HepG2 (cell line): ENCODE measurements around the gene BAIAP3. TPM values are rescaled to one million over a fixed set of nuclear protein-coding genes. Genes with fewer than 3 reads are reported as not detected.
A peak's percentile ranks its signal among the peaks of the same experiment; 100 is the strongest.

Experiments
- AGO2 ChIP-seq: fragments of 200-400 bp; formaldehyde crosslinking; optimal IDR thresholded peaks from 2 replicates; pipeline ENCODE3; 2017; ENCODE audit warnings: mild to moderate bottlenecking, low read depth, low read length, moderate library complexity
- BCL6 ChIP-seq: IDR thresholded peaks from 2 replicates; pipeline ENCODE4 v1.6.1; 2016; ENCODE audit warnings: missing genetic modification reagents, missing compliant biosample characterization
- CBX1 ChIP-seq: IDR thresholded peaks from one replicate; pipeline ENCODE4 v1.6.1; 2016; ENCODE audit warnings: antibody characterized with exemption, low read depth
- CEBPG ChIP-seq: IDR thresholded peaks from 2 replicates; pipeline ENCODE4 v1.6.1; 2016
- FIP1L1 ChIP-seq: fragments of 200-400 bp; formaldehyde crosslinking; IDR thresholded peaks from 2 replicates; pipeline ENCODE4 v1.6.1; 2018; ENCODE audit warnings: low read depth, mild to moderate bottlenecking, low read length, moderate library complexity, borderline replicate concordance; ENCODE audit not compliant: insufficient read depth
- FOSL2 ChIP-seq: sonication (generic); formaldehyde crosslinking; IDR thresholded peaks from 2 replicates; pipeline ENCODE4 v1.4.0; 2020; ENCODE audit warnings: missing genetic modification reagents
- GTF3A ChIP-seq: sonication (generic); formaldehyde crosslinking; conservative IDR thresholded peaks from 2 replicates; pipeline ENCODE4 v1.4.0; 2020; ENCODE audit warnings: mild to moderate bottlenecking, missing genetic modification reagents
- HNF4A ChIP-seq: sonication (generic); formaldehyde crosslinking; IDR thresholded peaks from 2 replicates; pipeline ENCODE4 v1.4.0; 2020; ENCODE audit warnings: missing genetic modification reagents
- HNRNPLL ChIP-seq: fragments of 200-400 bp; formaldehyde crosslinking; IDR thresholded peaks from 2 replicates; pipeline ENCODE4 v1.6.1; 2017; ENCODE audit warnings: mild to moderate bottlenecking, low read depth, low read length; ENCODE audit not compliant: poor library complexity, severe bottlenecking
- KAT7 ChIP-seq: IDR thresholded peaks from 2 replicates; pipeline ENCODE4 v1.6.1; 2018; ENCODE audit warnings: borderline replicate concordance, missing compliant biosample characterization
- KDM4B ChIP-seq: sonication (generic); formaldehyde crosslinking; IDR thresholded peaks from 2 replicates; pipeline ENCODE4 v1.4.0; 2020; ENCODE audit warnings: missing genetic modification reagents
- KLF11 ChIP-seq: IDR thresholded peaks from 2 replicates; pipeline ENCODE4 v1.6.1; 2016; ENCODE audit warnings: missing compliant biosample characterization
- KLF9 ChIP-seq: IDR thresholded peaks from 2 replicates; pipeline ENCODE4 v1.6.1; 2016; ENCODE audit warnings: low read depth
- MXI1 ChIP-seq: IDR thresholded peaks from 3 replicates; pipeline ENCODE4 v1.6.1; 2012; ENCODE audit warnings: low read depth, low read length, inconsistent platforms, borderline replicate concordance
- MYC ChIP-seq: sonication (generic); formaldehyde crosslinking; IDR thresholded peaks from 2 replicates; pipeline ENCODE4 v1.9.0; 2021; ENCODE audit warnings: missing genetic modification reagents, borderline replicate concordance
- NAIF1 ChIP-seq: sonication (generic); formaldehyde crosslinking; IDR thresholded peaks from 2 replicates; pipeline ENCODE4 v1.5.0; 2020; ENCODE audit warnings: mild to moderate bottlenecking, missing genetic modification reagents, borderline replicate concordance
- NONO ChIP-seq, 2 experiments: fragments of 450-650 bp in 1 of 2; sonication (generic) in 1 of 2; formaldehyde crosslinking in 1 of 2; IDR thresholded peaks in 1 of 2; conservative IDR thresholded peaks in 1 of 2; 2 replicates each; pipeline versions ENCODE4 v1.6.1 to v1.8.0; 2017 to 2022; ENCODE audit warnings: mild to moderate bottlenecking in 1 of 2, missing genetic modification reagents in 1 of 2, moderate library complexity in 1 of 2
- ZBTB38 ChIP-seq: sonication (generic); formaldehyde crosslinking; IDR thresholded peaks from 2 replicates; pipeline ENCODE4 v1.5.1; 2020; ENCODE audit warnings: mild to moderate bottlenecking, missing genetic modification reagents
- ZNF12 ChIP-seq: sonication (generic); formaldehyde crosslinking; IDR thresholded peaks from 2 replicates; pipeline ENCODE4 v1.5.0; 2020; ENCODE audit warnings: missing genetic modification reagents
- ZNF160 ChIP-seq: sonication (generic); formaldehyde crosslinking; IDR thresholded peaks from 2 replicates; pipeline ENCODE4 v1.8.0; 2022; ENCODE audit warnings: mild to moderate bottlenecking, inconsistent platforms, missing genetic modification reagents
- ZNF333 ChIP-seq: sonication (generic); formaldehyde crosslinking; IDR thresholded peaks from 2 replicates; pipeline ENCODE4 v1.4.0; 2020; ENCODE audit warnings: mild to moderate bottlenecking, missing genetic modification reagents, borderline replicate concordance
- ZNF382 ChIP-seq: sonication (generic); formaldehyde crosslinking; IDR thresholded peaks from 2 replicates; pipeline ENCODE4 v1.5.0; 2020; ENCODE audit warnings: missing genetic modification reagents, mild to moderate bottlenecking, borderline replicate concordance
- ZNF501 ChIP-seq: sonication (generic); formaldehyde crosslinking; IDR thresholded peaks from 2 replicates; pipeline ENCODE4 v1.5.1; 2020; ENCODE audit warnings: mild to moderate bottlenecking, moderate library complexity, missing genetic modification reagents
- ZNF782 ChIP-seq: sonication (generic); formaldehyde crosslinking; IDR thresholded peaks from 2 replicates; pipeline ENCODE4 v1.4.0; 2020; ENCODE audit warnings: missing genetic modification reagents, mild to moderate bottlenecking, borderline replicate concordance
- polyA plus RNA-seq, 8 experiments: library from polyadenylated mRNA; depleted of rRNA in 3 of 8; stranded (reverse) in 7 of 8; unstranded in 1 of 8; fragments of >200 nt; fragmentation: Illumina TruSeq in 4 of 8; extraction: Trizol in 4 of 8; gene quantifications; 2 replicates each; pipeline versions ENCODE4 v1.2.1 to v1.2.3, GENCODE V29; 2011 to 2016; ENCODE audit warnings: low read depth in 4 of 8, missing spikeins in 1 of 8, mixed read lengths in 1 of 8; ENCODE audit not compliant: insufficient read depth in 1 of 8
- total RNA-seq, 5 experiments: library from RNA; depleted of rRNA; stranded (reverse); fragments of >200 nt; fragmentation: Illumina TruSeq; extraction: Trizol; gene quantifications; 2 replicates each; pipeline ENCODE4 v1.2.3, GENCODE V29; 2016; ENCODE audit warnings: low read depth in 1 of 5
- TF ChIP-seq, protein P1 (sequence below), 2 experiments: IDR thresholded peaks; 2 replicates each; pipeline ENCODE4 v1.6.1; 2011 to 2012; ENCODE audit warnings: low read length in 2 of 2, borderline replicate concordance in 1 of 2, low read depth in 1 of 2, mild to moderate bottlenecking in 1 of 2, moderate library complexity in 1 of 2
- TF ChIP-seq, protein P2 (sequence below): sonication (generic); formaldehyde crosslinking; IDR thresholded peaks from 2 replicates; pipeline ENCODE4 v1.5.0; 2020; ENCODE audit warnings: mild to moderate bottlenecking, low read depth, missing genetic modification reagents, borderline replicate concordance
- TF ChIP-seq, protein P3 (sequence below): sonication (generic); formaldehyde crosslinking; IDR thresholded peaks from 2 replicates; pipeline ENCODE4 v1.4.0; 2020; ENCODE audit warnings: missing genetic modification reagents

The BAIAP3 gene
- total and polyA plus RNA-seq, 2 of the 13 experiments (the other 11 are each of a cell fraction or from before 2014, with no cell fraction given), result 3.2 to 5.7 TPM

DNA sequence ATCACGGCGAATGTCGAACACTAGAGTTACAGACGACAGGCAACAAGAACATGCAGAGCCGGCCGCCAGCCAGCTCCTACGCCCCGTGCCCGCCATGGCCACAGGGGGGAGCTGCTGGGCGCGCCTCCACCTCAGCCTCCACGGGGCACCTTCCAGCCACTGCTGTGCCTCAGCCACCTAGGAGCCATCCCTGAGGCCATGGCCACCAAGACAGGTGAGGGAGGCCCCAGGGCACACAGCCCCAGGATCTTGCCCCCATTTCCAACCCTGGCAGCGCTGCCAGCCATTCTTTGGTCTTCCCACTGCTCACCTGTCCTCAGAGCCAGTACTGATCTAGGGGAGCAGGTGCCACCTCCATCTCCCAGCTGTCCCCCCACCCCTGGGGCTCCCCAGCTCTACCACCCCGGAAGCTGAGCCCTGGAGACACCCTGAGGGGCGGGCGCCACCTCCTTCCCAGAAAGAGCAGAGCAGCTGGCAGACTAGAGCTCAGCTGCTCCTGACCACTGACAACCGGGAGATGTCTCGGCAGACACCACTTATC, 30.1 kb downstream of the BAIAP3 start (continued):
- TF ChIP-seq, protein P1, sequence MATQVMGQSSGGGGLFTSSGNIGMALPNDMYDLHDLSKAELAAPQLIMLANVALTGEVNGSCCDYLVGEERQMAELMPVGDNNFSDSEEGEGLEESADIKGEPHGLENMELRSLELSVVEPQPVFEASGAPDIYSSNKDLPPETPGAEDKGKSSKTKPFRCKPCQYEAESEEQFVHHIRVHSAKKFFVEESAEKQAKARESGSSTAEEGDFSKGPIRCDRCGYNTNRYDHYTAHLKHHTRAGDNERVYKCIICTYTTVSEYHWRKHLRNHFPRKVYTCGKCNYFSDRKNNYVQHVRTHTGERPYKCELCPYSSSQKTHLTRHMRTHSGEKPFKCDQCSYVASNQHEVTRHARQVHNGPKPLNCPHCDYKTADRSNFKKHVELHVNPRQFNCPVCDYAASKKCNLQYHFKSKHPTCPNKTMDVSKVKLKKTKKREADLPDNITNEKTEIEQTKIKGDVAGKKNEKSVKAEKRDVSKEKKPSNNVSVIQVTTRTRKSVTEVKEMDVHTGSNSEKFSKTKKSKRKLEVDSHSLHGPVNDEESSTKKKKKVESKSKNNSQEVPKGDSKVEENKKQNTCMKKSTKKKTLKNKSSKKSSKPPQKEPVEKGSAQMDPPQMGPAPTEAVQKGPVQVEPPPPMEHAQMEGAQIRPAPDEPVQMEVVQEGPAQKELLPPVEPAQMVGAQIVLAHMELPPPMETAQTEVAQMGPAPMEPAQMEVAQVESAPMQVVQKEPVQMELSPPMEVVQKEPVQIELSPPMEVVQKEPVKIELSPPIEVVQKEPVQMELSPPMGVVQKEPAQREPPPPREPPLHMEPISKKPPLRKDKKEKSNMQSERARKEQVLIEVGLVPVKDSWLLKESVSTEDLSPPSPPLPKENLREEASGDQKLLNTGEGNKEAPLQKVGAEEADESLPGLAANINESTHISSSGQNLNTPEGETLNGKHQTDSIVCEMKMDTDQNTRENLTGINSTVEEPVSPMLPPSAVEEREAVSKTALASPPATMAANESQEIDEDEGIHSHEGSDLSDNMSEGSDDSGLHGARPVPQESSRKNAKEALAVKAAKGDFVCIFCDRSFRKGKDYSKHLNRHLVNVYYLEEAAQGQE (IDR thresholded peaks at IDR 0.05; ENCODE audit: borderline replicate concordance in 1 of 2, low read depth in 1 of 2, low read length in 2 of 2), result no peak
- no peak for TF ChIP-seq CBX1
- TF ChIP-seq ZNF501 (CRISPR knock-in tag), result no peak
- TF ChIP-seq ZNF382 (CRISPR knock-in tag), result no peak
- TF ChIP-seq NONO (IDR thresholded peaks at IDR 0.05), result no peak
- peak; percentile 45; the same call in 1 of the 2 replicates for TF ChIP-seq NONO (CRISPR knock-in tag; conservative IDR thresholded peaks at IDR 0.05)
- TF ChIP-seq, protein P2, sequence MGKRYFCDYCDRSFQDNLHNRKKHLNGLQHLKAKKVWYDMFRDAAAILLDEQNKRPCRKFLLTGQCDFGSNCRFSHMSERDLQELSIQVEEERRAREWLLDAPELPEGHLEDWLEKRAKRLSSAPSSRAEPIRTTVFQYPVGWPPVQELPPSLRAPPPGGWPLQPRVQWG (CRISPR knock-in tag), result no peak
- TF ChIP-seq KLF9 (CRISPR knock-in tag), result no peak
- no peak for TF ChIP-seq NAIF1 (CRISPR knock-in tag)
- TF ChIP-seq ZNF160 (CRISPR knock-in tag), result no peak
- TF ChIP-seq GTF3A (CRISPR knock-in tag), result no peak
- TF ChIP-seq FIP1L1, result no peak
- TF ChIP-seq ZNF12 (CRISPR knock-in tag), result no peak
- no peak for TF ChIP-seq CEBPG (CRISPR knock-in tag)
- no peak for TF ChIP-seq KLF11
- peak; percentile 78; the same call in 1 of the 2 replicates for TF ChIP-seq ZBTB38
- no peak for TF ChIP-seq KDM4B (CRISPR knock-in tag)
- no peak for TF ChIP-seq ZNF333 (CRISPR knock-in tag)
- TF ChIP-seq, protein P3, sequence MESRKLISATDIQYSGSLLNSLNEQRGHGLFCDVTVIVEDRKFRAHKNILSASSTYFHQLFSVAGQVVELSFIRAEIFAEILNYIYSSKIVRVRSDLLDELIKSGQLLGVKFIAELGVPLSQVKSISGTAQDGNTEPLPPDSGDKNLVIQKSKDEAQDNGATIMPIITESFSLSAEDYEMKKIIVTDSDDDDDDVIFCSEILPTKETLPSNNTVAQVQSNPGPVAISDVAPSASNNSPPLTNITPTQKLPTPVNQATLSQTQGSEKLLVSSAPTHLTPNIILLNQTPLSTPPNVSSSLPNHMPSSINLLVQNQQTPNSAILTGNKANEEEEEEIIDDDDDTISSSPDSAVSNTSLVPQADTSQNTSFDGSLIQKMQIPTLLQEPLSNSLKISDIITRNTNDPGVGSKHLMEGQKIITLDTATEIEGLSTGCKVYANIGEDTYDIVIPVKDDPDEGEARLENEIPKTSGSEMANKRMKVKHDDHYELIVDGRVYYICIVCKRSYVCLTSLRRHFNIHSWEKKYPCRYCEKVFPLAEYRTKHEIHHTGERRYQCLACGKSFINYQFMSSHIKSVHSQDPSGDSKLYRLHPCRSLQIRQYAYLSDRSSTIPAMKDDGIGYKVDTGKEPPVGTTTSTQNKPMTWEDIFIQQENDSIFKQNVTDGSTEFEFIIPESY (CRISPR knock-in tag), result peak; percentile 100
- no peak for TF ChIP-seq MYC
- TF ChIP-seq AGO2, result peak; percentile 69
- 0 out of 2 replicates have a peak, but pooled peaks have one; percentile 9 for TF ChIP-seq BCL6 (CRISPR knock-in tag)
- TF ChIP-seq MXI1, result 0 out of 3 replicates have a peak, but pooled peaks have one; percentile 12
- peak; percentile 23 for TF ChIP-seq HNRNPLL
- no peak for TF ChIP-seq HNF4A
- TF ChIP-seq ZNF782 (CRISPR knock-in tag), result no peak
- TF ChIP-seq KAT7 (CRISPR knock-in tag), result no peak
- no peak for TF ChIP-seq FOSL2 (CRISPR knock-in tag)
